GM21526 (cell line): ENCODE measurements around the gene HDAC5.
"Not testable (repeated sequence)": the region's sequence is repeated elsewhere in the genome, so short reads cannot be mapped to it uniquely, and the experiment has no call there.

Source experiments
- ATAC-seq: cut with Tn5 transposase; IDR thresholded peaks from one replicate; pipeline ENCODE4 v1.9.1; 2021; ENCODE audit warnings: moderate library complexity; ENCODE audit not compliant: unreplicated experiment, low FRiP score

Gene HDAC5

DNA sequence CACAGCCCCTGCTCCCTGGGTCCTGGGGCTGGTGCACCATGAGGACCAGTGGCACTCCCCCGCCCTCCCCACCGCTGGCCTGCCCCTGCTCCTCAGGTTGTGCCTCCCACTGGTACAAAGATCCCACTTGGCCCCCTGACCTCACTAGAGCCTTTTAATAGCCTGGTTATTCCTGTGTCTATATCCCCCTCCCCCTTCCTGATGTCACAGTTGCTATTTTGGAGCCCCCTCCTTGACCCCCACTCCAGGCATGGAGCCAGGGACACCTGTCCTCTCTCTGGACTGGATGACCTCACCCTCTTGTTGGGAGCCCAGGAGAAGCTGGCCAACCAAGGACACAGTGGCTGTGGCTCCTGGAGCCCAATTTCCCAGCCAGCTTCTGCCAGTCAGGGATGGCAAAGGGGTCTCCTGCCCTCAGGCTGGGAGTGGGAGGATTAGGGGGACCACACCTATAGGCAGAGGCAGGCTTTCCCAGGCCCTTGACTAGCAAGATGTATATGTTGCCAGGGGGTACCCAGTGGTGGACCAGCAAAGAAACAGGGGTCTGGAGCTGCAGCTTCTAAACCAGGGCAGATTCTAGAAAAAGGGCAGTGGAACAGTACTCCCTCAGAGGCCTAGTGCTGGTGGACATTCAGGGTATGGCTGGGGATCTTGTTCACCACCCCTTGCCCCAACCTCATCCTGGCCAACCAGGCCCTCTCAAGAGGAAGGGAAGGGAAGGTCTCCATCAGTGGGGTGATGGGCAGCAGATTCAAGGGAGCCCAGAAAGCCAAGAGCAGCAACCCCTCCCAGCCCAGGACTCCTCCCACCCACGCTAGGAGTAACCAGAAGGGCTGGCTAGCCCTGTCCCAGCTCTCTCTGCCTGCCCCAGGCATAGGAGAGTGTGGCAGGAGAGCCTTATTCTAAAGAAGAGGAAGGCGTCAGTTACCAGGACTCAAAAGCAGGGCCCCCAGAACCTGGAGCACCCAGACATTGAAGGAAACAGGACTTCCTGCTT, 10.9 kb downstream of the HDAC5 start:
- ATAC-seq = no peak

DNA sequence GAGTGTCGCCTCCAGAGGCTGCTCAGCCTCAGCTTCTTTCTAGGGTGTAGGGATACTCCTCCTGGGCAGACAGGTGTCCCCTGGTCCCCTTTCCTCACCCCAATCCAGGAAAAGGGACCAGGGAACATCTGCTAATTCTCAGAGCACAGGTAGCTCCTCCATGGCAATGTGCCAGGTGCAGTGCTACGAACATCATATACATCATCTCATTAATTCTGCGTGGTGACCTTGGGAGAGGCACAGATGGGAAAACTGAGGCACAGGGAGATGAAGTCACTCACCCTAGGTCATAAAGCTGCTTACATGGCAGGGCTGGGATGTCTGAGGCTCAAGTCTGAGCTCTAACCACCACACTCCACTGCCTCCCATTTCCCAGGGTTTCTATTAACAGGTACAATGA, 11.7 kb downstream of the HDAC5 start:
- no peak for ATAC-seq

DNA sequence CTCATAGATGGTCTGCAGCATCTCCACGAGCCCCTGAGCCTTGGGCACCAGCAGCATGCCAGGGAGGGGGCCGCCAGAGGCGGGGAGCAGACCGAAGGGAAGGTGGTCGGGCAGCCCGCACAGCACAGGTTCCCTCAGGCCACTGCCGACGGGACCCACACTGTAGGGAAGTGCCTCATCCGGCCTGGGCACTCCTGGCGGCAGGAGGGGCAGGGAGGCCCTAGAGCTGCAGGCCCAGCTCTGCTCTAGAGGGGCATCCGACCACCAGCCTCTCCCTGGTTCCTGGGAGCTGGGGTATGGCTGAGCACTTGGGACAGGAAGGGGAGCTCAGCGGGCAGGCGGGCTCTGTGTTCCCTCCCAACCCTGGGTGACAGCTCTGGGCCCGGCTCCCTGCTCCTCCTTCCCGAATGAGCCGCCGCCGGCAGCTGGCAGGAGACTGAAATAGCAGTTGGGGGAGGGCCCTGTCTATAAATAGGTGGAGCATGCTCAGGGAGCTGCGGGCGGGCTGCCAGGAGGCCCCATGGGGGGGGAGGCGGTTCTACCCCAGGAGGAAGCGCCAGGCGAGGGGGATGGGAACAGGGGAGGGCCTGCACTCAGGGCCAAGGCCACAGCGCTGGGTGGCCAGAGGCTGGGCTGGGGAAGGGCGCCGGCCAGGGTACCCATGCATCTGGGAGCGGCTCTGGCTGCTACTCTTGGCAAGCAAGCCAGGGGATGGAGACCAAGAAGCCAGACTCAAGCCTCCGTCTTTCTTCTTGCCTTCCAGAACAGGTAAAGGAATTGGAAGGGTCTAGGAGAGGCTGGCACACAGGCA, 12.4 kb downstream of the HDAC5 start:
- ATAC-seq = no peak

DNA sequence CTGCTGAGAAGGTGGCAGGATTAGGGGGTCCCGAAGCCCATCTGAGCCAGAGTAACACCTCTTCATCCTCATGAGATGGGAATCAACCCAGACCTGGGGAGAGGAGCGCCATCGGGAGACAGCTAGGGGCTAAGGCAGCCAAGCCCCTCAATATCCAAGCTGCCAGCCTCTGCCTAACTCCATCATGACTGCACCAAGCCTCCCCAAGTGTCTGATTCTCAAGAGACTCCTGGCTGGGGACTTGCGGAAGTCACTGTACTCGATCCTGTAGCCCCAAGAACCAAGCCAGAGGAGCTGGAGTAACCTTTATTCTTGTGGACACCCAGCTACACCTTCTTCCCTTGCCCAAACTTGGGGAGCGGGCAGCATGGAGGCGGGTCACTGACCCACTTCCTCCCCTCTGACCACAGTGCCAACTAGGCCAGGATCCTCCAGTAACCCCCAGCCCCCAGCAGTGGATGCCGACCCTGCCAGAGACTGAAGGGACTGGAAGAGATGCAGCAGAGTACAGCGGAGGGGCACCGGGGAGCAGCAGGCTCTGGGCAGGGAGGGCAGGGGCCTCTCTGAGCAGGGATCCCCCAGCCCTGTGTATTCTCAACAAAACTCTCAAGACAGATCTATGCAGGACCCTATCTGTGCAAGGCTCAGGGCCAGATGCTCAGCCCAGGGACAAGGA, 13.3 kb downstream of the HDAC5 start:
- ATAC-seq = no peak

DNA sequence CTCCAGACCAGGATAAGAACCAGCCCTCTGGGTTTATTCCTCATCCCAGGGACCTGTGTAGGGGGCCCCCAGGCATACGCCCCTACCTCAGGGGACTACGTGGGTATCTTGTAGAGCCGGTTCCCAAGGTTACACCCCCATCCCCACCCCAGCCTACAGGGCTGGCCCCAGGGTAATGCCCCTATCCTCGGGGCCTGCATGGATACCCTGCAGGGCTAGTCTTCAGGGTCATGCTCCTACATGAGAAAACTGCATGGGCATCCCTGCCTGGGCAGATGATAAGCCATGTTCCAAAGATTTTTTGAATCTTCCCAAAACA, 14.2 kb downstream of the HDAC5 start:
- ATAC-seq = no peak

DNA sequence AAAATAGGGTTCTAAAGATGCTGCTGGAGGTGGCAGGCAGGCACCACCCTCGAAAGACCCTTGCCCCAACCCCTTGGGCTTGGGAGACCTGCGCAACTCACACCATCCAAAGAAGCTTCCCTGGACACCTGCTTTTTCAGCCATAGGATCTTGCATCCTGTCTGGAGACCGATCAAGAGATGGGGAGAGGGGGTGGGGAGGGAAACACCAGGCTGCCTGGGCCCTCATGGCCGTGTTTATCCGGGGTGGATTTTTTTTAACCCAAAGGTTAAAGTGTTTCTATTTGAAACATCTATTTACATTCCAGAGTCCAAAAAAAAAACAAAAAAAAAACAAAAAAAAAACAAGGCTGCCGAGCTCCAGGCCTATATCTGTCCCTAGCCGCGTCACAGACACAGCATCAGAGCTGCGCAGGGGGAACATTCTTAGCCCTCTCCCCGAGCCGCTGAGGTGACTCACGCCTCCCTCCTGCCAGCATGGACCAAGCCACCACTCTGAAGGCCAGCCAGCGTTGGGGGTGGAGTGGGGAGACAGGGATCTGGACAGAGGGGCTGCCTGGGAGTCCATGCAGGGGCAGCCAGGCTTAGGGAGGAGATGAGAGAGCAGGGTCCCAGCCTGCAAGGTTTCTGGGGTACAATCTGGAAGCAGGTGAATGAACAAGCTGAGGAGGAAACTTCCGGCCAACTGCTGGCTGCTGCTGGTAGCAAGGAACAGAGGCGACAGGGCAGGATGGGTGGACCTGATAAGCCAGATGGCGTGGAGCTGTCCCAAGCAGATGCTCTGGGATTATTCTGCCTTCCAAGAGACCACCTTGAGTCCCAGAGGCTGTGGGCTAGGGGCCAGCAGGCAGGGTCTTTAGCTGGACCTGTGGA, 14.8 kb downstream of the HDAC5 start:
- ATAC-seq = no peak

DNA sequence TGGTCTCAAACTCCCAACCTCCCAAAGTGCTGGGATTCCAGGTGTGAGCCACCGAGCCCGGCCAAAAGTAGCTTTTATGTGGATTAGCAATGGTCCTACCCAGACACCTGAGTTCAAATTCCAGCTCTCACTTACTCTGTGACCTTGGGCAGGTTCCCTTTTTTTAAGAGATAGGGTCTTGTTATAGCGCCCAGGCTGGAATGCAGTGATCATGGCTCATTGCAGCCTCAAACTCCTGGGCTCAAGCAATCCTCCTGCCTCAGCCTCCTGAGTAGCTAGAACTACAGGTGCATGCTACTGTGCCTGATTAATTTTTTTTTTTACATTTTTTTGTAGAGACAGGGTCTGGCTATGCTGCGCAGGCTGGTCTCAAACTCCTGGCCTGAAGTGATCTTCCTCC, 16.6 kb downstream of the HDAC5 start:
- no peak for ATAC-seq

DNA sequence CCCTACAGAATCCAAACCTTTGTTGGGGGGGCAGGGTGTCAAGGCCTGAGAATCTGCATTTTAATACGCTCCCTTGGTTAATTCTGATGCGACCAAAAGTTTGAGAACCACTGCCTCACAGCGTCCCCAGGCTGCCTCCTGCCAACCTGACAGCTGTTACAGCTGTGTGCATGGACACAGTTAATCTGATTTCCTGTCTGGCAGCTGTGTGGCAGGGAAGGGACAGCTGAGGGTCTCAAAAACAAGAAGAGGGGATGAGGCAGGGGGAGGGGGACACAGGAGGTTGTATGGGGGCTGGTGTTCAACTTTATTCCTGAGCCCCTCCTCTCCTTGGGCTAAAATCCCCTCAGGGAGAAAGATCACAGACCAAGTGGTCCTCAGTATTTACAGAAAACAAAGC, 17.5 kb downstream of the HDAC5 start:
- no peak for ATAC-seq

DNA sequence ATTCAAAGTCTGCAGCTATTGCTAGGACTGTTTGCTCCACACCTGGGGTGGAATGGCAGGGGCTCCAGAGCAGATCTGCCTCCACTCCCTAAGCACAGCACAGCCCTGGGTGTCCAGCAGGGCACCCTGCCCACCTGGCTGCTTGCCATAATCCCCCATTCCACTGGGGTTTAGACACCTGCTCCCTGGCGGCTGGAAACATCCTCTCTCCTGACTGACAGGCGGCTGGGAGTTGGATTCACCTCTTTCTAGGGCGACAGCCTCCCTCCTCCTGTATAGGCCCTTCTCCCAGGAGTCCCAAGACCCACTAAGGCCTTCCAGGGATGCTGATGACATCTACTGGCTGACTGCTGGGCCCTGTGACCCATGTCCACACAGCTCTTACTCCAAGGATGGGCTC, 18.0 kb downstream of the HDAC5 start:
- ATAC-seq = no peak

DNA sequence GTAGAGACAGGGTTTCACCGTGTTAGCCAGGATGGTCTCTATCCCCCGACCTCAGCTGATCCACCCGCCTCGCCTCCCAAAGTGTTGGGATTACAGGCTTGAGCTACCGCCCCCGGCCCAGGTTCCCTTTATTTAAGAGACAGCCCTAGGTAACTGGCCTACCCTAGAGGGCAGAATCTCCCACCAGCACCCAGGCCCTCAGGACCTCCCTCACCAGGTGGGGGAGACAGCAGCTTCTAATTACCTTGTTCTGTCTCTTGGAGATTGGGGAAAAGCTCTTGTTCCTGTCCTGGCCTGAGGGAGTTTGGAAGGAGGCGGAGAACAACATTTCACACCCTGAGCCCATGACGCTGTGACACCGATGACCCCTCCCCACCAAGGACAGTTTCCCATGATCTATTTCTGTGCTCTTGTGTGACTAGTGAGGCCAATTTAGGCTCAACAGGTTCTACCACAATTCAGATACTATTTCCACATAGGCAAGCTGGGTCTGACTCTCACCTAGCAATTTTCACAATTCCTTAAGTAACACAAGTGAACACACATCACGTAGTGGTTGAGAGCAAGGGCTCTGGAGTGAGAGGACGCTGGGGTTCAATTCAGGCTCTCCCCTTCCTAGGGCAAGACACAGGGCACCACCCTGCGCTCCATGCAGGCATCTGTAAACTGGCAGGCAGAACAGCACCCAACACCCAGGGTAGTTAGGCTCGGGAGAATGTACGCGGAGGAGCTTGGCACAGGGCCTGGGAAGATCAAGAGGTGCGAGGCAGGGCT, 20.4 kb downstream of the HDAC5 start:
- no peak for ATAC-seq

DNA sequence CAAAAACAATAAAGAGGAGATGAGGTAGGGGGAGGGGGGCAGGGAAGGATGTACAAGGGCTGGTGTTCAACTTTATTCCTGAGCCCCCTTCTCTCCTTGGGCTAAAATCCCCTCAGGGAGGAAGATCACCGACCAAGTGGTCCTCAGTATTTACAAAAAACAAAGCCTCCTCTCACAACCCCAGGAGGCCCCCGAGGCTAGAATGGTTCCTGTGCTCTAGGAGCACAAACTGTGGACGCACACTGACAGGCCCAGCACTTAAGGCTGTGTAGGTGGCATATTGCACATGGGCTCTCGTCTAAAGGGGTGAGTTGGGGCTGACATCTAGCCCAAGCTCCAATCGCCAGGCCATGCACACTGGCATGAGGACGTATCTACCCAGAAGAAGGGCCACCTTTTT, 21.6 kb downstream of the HDAC5 start:
- not testable (repeated sequence) for ATAC-seq

DNA sequence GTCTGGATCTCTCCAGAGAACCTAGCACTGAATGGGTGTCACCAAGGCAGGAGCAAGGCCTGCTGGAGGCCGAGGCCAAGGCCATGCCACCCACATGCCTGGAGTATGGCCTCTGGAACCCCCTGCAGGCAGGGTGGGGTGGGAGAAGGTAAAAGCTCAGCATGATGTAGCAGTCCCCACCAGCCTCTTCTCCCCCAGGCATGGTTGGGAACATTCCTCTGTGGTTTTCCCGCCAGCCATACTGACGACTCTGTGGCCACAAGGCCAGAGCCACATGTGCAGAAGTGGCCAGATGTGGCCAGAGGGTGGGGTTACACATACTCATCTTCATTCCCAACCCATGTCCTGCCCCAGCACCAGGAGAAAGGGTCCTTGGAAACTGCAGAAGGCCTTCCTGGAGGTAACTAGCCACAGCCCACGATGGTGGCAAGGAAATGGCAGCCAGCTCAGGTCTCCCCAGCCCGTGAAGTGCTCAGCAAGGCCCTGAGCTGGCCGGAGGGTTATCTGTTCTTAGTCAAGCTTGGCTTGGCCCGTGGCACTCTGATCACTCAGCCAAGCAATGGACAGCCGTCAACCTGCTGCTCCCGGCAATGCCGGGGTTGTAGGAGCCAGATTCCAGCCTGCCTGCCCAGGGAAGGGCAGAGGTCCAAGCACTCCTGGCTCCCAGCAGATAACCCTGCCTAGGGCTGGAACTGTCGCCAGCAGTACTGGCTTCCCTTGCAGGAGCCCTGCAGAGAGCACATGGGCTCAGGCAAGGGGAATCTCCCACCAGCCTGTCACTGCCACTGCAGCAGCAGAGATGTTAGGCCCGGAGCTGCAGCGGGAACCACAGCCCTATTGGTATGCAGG, 26.1 kb downstream of the HDAC5 start:
- ATAC-seq = no peak

DNA sequence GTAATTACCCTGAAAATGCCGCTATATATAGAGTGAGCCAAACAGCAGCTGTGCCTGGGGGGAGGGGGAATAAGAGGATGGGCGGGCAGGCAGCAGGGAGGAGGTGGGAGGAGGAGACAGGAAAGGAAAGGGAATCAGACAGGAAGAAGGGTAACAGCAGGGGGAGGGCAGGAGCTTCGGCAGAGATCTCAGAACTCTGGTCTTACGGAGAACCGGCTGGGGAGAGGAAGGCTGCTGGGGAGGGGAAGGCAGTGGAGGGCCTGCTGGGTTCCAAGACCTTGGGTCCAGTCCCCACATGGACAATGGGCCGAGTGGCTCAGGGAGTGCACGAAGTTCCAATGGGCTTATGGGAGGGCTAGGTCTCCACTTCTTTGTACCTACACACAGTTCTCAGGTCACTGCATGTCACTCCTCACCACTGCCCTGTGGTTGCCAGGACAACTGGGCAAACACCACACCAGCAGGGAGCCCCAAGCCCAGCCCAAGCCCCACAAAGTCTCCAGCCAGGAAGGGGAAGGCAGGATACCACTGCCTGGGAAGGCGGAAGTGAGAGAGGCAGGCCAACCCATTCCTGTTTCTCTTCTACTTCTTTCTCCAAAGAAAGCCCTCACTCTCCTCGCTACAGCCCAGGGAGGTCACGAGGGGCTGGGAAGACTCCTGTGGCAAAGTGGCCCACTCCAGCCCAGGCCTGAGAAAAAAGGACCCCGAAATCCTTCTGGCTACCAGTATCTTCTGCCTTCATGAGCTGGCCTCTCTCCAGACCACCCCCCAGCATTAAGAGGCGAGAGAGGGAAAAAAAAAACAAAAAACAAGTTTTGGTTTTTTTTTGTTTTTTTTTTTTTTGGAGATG, 27.6 kb downstream of the HDAC5 start:
- ATAC-seq = no peak

DNA sequence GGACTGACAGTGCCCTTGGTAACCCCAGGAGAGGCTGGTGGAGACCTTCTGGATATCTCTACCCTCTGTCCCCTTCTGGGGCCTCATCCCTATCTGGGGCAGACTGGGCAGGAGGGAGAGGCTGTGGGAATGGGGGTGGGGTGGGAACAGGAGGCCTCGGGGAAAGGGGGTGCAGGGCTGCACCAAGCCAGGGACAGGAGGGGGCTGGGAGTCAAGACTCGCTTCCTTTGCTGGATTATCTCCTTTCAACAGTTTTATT, 28.1 kb downstream of the HDAC5 start:
- ATAC-seq = no peak

DNA sequence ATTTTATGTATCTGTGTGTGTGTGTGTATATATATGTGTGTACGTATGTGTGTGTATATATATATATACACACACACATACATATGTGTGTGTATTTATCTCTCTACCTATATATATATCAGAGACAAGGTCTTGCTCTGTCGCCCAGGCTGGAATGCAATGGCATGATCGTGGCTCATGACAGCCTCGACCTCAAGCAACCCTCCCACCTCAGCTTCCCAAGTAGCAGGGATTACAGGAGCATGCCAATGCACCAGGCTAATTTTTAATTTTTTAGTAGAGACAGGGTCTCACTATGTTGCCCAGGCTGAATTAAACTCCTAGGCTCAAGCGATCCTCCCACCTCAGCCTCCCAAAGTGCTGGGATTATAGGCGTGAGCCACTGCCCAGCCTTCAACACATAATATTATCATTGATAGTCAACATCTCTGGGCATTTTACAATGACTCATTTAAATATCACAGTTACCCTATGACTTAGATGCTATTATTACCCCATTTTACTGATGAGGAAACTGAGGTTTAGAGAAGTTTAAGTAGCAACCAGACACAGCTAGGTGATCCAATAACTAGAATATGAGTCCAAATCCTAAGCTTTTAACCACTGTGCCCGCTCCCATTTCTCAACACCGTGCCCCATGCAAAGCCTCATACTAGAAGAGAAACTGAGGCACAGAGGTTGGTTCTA, 28.6 kb downstream of the HDAC5 start:
- ATAC-seq = no peak

DNA sequence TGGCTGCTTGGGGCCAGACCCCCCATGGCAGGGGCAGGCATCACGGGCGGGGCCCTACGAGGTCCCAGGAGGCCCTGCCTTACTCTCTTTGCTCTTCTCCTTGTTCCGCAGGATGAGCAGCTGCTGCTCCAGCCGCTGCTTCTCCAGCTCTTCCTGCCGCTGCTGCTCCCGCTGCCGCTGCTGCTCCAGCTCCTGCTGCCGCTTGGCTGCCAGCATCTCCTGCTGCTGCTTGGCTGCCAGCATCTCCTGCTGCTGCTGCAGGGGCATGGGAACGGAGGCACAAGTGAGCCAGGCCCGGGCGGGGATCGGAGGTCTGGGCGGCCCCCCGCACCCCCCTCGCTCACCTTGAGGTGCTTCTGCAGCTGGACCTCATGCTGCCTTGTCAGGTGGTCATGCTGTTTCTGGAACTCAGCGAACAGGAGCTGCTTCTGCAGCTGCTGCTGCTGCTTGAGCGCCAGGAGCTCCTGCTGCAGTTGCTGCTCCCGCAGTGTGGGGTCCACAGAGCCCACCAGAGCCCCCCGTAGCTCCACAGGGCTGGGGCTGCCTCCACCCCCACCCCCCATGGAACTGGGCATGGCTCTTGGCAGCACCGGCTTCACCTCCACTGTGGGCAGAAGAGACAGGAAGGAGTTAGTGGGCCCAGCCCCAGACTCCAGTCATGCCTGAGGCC, 30.1 kb downstream of the HDAC5 start:
- ATAC-seq = no peak

DNA sequence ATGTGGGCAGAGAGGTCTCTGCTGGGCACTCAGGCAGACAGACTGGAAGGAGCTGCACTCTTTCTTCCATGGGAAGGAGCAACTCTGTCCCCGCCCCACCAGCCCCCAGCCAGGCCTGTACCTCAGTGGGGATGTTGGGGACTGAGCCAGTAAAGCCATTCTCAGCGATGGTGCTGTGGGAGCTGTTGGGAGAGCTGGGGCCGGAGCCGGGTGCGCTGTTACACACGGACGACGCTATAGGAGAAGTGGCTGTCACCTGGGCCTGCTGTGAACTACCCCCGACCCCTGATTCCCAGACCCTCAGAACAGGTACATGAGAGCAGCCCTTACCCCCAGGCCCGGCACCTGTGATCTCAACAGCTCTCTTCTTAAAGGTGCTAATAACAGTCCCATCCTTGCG, 31.4 kb downstream of the HDAC5 start:
- ATAC-seq = no peak
